Endodermal cell (in vitro differentiated cells): Measurements from ENCODE around the gene LTBP1. TPM values are rescaled to one million over a fixed set of nuclear protein-coding genes. Genes with fewer than 3 reads are reported as not detected.

Source experiments
- DNase-seq: peaks from one replicate; pipeline ENCODE4 v3.0.0-alpha.2; 2017
- H3K27ac ChIP-seq: 2 replicates; pipeline ENCODE4 v1.5.1; 2013; ENCODE audit warnings: mild to moderate bottlenecking, low read depth, low read length, moderate library complexity
- H3K27me3 ChIP-seq: 2 replicates; pipeline ENCODE4 v1.6.1; 2013; ENCODE audit warnings: mild to moderate bottlenecking, low read length, moderate library complexity; ENCODE audit not compliant: insufficient read depth, control insufficient read depth, poor library complexity, severe bottlenecking
- H3K36me3 ChIP-seq: 2 replicates; pipeline ENCODE4 v1.7.0; 2013; ENCODE audit warnings: mild to moderate bottlenecking, low read length, moderate library complexity; ENCODE audit not compliant: control insufficient read depth, insufficient read depth
- H3K4me1 ChIP-seq: one replicate; pipeline ENCODE4 v1.7.0; 2013; ENCODE audit warnings: low read length; ENCODE audit not compliant: control insufficient read depth, insufficient read depth
- H3K4me3 ChIP-seq: 2 replicates; pipeline ENCODE4 v1.5.1; 2013; ENCODE audit warnings: mild to moderate bottlenecking, low read length, moderate library complexity
- H3K9ac ChIP-seq: 2 replicates; pipeline ENCODE4 v1.6.1; 2013; ENCODE audit warnings: mild to moderate bottlenecking, low read length, moderate library complexity; ENCODE audit not compliant: poor library complexity, severe bottlenecking; ENCODE audit errors: extremely low read depth
- H3K9me3 ChIP-seq: 2 replicates; pipeline ENCODE4 v1.6.1; 2013; ENCODE audit warnings: mild to moderate bottlenecking, low read length, moderate library complexity; ENCODE audit not compliant: control insufficient read depth
- H3K27ac Mint-ChIP-seq: 2 replicates; pipeline ENCODE4 v1.8.0; 2020; ENCODE audit warnings: mixed read lengths
- H3K27me3 Mint-ChIP-seq: 2 replicates; pipeline ENCODE4 v1.8.0; 2021; ENCODE audit warnings: mild to moderate bottlenecking, mixed read lengths; ENCODE audit not compliant: insufficient read depth
- H3K36me3 Mint-ChIP-seq: 2 replicates; pipeline ENCODE4 v1.8.0; 2020; ENCODE audit warnings: low read depth, mixed read lengths
- H3K4me1 Mint-ChIP-seq: 2 replicates; pipeline ENCODE4 v1.8.0; 2020; ENCODE audit warnings: mixed read lengths
- H3K4me3 Mint-ChIP-seq: 2 replicates; pipeline ENCODE4 v1.8.0; 2020; ENCODE audit warnings: mild to moderate bottlenecking, moderate library complexity, mixed read lengths
- H3K9me3 Mint-ChIP-seq: 2 replicates; pipeline ENCODE4 v1.8.0; 2020; ENCODE audit warnings: mild to moderate bottlenecking, mixed read lengths
- WGBS, 2 experiments: methylation state at CpG; one replicate each; pipeline versions ENCODE4 v1.1.5 to v1.1.7; 2013; ENCODE audit warnings: missing lambda C conversion rate in 2 of 2, mixed read lengths in 1 of 2; ENCODE audit not compliant: insufficient coverage in 1 of 2, insufficient read length in 1 of 2; 5-methylcytosine and 5-hydroxymethylcytosine counted together
- total RNA-seq, 2 donors: library from RNA; stranded (reverse); fragmentation: NEBNext Ultra II Directional in 1 of 2; extraction: Animal tissue kit (Norgen Biotek cat#: 25700) in 1 of 2; gene quantifications; 2 replicates in 1 of 2; 3 replicates in 1 of 2; pipeline ENCODE4 v1.2.1, GENCODE V29; 2021
- TF ChIP-seq, protein P1 (sequence below): fragments of 200-600 bp; sonication (generic); conservative IDR thresholded peaks from 2 replicates; pipeline ENCODE4 v1.5.0; 2021; ENCODE audit warnings: antibody characterized with exemption, mild to moderate bottlenecking

Gene LTBP1
- total RNA-seq, 2 donors from 2014 or later = 43.2 to 43.4 TPM

DNA sequence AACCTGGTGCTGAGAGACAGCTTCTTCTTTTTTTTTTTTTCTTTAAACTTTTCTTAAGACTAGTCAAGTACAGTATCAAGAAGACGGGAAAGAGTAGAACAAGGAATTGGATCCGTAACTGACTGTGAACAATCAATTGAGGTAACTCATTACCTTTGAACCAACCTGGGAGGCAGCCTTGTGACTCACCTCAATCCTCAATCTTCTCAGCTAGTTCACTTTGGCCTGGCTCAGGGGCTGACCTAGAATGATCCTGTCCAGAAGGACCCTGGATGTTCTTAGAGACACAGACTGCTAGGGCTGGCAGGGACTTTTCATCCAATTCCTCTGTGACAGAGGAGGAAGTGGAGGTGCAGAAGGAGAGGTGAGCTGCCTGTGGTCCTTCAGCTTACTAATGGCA lies 1.5 kb upstream of the LTBP1 start:
- Mint-ChIP-seq H3K4me1 (peaks cover 13% of the 10 kb centered on the region), H3K4me3 (no peak overlapping the region), H3K27ac (no peak overlapping the region), H3K36me3 (no peaks in the 10 kb centered on the region), H3K9me3 (no peaks in the 10 kb centered on the region), H3K27me3 (peaks cover 5% of the 10 kb centered on the region)
- H3K4me1 ChIP-seq = no peaks in the 10 kb centered on the region
- H3K27ac ChIP-seq = no peak overlapping the region
- no peak for DNase-seq
- H3K36me3 ChIP-seq = no peaks in the 10 kb centered on the region
- H3K27me3 ChIP-seq = no peaks in the 10 kb centered on the region
- 100% methylated on average over 2 of the region's 2 CpGs for WGBS, 2 experiments
- no peaks in the 10 kb centered on the region for H3K9me3 ChIP-seq
- H3K9ac ChIP-seq = no peak overlapping the region
- TF ChIP-seq, protein P1, sequence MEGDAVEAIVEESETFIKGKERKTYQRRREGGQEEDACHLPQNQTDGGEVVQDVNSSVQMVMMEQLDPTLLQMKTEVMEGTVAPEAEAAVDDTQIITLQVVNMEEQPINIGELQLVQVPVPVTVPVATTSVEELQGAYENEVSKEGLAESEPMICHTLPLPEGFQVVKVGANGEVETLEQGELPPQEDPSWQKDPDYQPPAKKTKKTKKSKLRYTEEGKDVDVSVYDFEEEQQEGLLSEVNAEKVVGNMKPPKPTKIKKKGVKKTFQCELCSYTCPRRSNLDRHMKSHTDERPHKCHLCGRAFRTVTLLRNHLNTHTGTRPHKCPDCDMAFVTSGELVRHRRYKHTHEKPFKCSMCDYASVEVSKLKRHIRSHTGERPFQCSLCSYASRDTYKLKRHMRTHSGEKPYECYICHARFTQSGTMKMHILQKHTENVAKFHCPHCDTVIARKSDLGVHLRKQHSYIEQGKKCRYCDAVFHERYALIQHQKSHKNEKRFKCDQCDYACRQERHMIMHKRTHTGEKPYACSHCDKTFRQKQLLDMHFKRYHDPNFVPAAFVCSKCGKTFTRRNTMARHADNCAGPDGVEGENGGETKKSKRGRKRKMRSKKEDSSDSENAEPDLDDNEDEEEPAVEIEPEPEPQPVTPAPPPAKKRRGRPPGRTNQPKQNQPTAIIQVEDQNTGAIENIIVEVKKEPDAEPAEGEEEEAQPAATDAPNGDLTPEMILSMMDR = no peak
- H3K4me3 ChIP-seq = no peak overlapping the region

DNA sequence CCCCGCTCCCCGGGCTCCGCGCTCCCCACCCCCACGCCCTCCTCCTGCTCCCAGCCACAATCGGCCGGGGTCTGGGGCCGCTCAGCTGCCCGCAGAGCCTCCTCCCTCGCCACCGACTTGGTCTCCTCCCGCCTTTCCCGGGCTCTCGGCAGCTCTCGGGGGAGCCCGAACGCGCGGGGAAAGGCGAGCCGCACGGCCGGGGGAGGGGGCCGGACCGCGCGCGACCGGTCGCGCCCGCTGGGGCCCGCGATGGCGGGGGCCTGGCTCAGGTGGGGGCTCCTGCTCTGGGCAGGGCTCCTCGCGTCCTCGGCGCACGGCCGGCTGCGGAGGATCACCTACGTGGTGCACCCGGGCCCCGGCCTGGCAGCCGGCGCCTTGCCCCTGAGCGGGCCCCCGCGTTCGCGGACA lies 327 bp downstream of the LTBP1 start:
- Mint-ChIP-seq H3K4me3 (peak overlapping the region; percentile 70), H3K36me3 (no peaks in the 10 kb centered on the region), H3K4me1 (peaks cover 13% of the 10 kb centered on the region), H3K27ac (no peak overlapping the region), H3K9me3 (no peaks in the 10 kb centered on the region), H3K27me3 (peaks cover 5% of the 10 kb centered on the region)
- Histone ChIP-seq H3K4me1 (no peaks in the 10 kb centered on the region), H3K27me3 (no peaks in the 10 kb centered on the region), H3K27ac (no peak overlapping the region), H3K9me3 (no peaks in the 10 kb centered on the region), H3K9ac (no peak overlapping the region), H3K4me3 (peak overlapping the region; percentile 93), H3K36me3 (no peaks in the 10 kb centered on the region)
- TF ChIP-seq, protein P1 = no peak
- WGBS, 2 experiments = 0% methylated on average over 10 to 52 of the region's 52 CpGs
- peak; percentile 84 for DNase-seq

DNA sequence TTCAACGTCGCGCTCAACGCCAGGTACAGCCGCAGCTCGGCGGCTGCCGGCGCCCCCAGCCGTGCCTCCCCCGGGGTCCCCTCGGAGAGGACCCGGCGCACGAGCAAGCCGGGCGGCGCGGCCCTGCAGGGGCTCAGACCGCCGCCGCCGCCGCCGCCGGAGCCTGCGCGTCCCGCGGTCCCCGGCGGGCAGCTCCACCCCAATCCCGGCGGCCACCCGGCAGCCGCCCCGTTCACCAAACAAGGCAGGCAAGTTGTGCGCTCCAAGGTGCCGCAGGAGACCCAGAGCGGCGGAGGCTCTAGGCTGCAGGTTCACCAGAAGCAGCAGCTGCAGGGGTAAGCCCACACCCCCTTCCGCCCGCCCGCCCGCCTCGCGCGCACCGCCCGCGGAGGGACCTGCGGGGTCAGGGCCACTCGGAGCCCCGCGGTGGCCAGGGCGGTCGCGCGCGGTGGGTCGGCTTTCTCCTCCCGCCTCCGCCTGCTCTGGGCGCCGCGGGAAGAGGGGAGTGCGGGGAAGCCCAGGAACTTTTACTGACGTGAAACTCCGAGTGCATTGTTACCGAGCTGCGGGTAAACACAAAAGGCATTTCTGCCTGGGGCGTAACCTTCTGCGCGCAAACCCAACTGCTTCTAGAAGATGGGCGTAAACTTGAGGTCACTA lies 861 bp downstream of the LTBP1 start:
- no peaks in the 10 kb centered on the region for H3K36me3 Mint-ChIP-seq
- peak overlapping the region; percentile 70 for H3K4me3 Mint-ChIP-seq
- H3K27ac Mint-ChIP-seq = peak overlapping the region; percentile 4
- no peaks in the 10 kb centered on the region for H3K27me3 ChIP-seq
- H3K4me1 Mint-ChIP-seq = peaks cover 13% of the 10 kb centered on the region
- H3K36me3 ChIP-seq = no peaks in the 10 kb centered on the region
- peak; percentile 89 for DNase-seq
- TF ChIP-seq, protein P1 = no peak
- H3K4me1 ChIP-seq = no peaks in the 10 kb centered on the region
- no peaks in the 10 kb centered on the region for H3K9me3 ChIP-seq
- H3K27me3 Mint-ChIP-seq = peaks cover 5% of the 10 kb centered on the region
- H3K9ac ChIP-seq = peak overlapping the region; percentile 46
- no peaks in the 10 kb centered on the region for H3K9me3 Mint-ChIP-seq
- peak overlapping the region; percentile 93 for H3K4me3 ChIP-seq
- no peak overlapping the region for H3K27ac ChIP-seq
- 1 to 4% methylated on average over 16 to 75 of the region's 75 CpGs for WGBS, 2 experiments
